GM12891 (cell line): ENCODE results near the gene ISG20L2.

Experiments
- PAX5 ChIP-seq: IDR thresholded peaks from 2 replicates; pipeline ENCODE4 v1.6.1; 2011; ENCODE audit warnings: low read length, moderate library complexity, mild to moderate bottlenecking; ENCODE audit not compliant: insufficient read depth, severe bottlenecking
- POLR2A ChIP-seq: IDR thresholded peaks from 2 replicates; pipeline ENCODE4 v1.6.1; 2011; ENCODE audit warnings: low read depth, low read length, control low read depth
- POLR2AphosphoS5 ChIP-seq: IDR thresholded peaks from 2 replicates; pipeline ENCODE4 v1.6.1; 2011; ENCODE audit warnings: low read depth, low read length, control low read depth
- POU2F2 ChIP-seq: IDR thresholded peaks from 2 replicates; pipeline ENCODE4 v1.6.1; 2011; ENCODE audit warnings: low read depth, mild to moderate bottlenecking, control low read depth, low read length, moderate library complexity
- TAF1 ChIP-seq: IDR thresholded peaks from 2 replicates; pipeline ENCODE4 v1.6.1; 2011; ENCODE audit warnings: low read depth, low read length, control low read depth

DNA sequence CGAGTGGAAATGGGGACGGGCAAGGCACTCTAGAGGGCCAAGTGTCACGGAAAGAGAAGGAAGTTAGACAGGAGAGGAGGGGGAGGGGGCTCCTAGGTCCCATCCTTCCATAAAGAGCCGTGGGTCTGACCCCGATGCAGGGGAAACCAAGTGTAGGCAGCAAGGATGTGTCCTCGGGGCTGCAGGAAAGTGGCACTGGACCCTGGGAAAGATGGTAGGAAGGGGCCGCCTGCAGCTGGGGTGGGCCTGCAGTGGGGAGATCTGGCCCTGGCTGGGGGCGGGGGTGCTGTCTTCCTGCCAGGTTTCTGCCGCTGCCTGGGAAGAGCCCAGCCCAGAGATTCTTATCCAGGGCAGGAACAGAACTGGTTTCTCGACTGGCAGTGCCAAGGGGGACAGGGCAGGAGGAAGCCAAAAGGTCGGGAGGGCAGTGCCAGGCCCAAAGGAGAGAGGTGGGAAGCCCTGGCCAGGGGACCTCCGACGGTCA lies 36.1 kb downstream of the ISG20L2 start:
- TF ChIP-seq PAX5 = no peak
- TF ChIP-seq POLR2A = no peak
- TF ChIP-seq POLR2AphosphoS5 = no peak
- no peak for TF ChIP-seq POU2F2
- TF ChIP-seq TAF1 = no peak
